Keratinocyte (primary cell): ENCODE measurements around the gene HSP90AB1. TPM values are rescaled to one million over a fixed set of nuclear protein-coding genes. Genes with fewer than 3 reads are reported as not detected.
A peak's percentile ranks its signal among the peaks of the same experiment; 100 is the strongest.

Experiments used
- DNase-seq: peaks from one replicate; pipeline ENCODE4 v3.0.0-alpha.2; 2011; ENCODE audit warnings: low read depth, missing footprints, low spot score
- FAIRE-seq: peaks from 2 replicates; lab custom pipeline; 2011; peaks lifted over from hg19 to GRCh38; lab: Jason Lieb, UNC
- H2AFZ ChIP-seq: 2 replicates; pipeline ENCODE4 v1.6.0; 2012; ENCODE audit warnings: low read length, control low read depth, inconsistent platforms; ENCODE audit not compliant: control insufficient read depth
- H3K27ac ChIP-seq: 2 replicates; pipeline ENCODE4 v1.5.1; 2011; ENCODE audit warnings: low read length; ENCODE audit not compliant: control insufficient read depth, insufficient read depth
- H3K27me3 ChIP-seq: 3 replicates; pipeline ENCODE4 v1.6.0; 2011; ENCODE audit warnings: low read length; ENCODE audit not compliant: control insufficient read depth, insufficient read depth; ENCODE audit errors: extremely low read depth
- H3K36me3 ChIP-seq, 2 experiments: 2 replicates in 1 of 2; 3 replicates in 1 of 2; pipeline ENCODE4 v1.5.1; 2011; ENCODE audit warnings: low read length in 2 of 2, mild to moderate bottlenecking in 1 of 2; ENCODE audit not compliant: control insufficient read depth in 2 of 2, insufficient read depth in 2 of 2; ENCODE audit errors: extremely low read depth in 1 of 2
- H3K4me1 ChIP-seq: 3 replicates; pipeline ENCODE4 v1.5.1; 2011; ENCODE audit warnings: low read length; ENCODE audit not compliant: control insufficient read depth, insufficient read depth; ENCODE audit errors: extremely low read depth
- H3K4me2 ChIP-seq: 3 replicates; pipeline ENCODE4 v1.6.0; 2011; ENCODE audit warnings: low read depth, low read length; ENCODE audit not compliant: control insufficient read depth, insufficient read depth; ENCODE audit errors: extremely low read depth
- H3K4me3 ChIP-seq, 3 experiments: fragments of 200-600 bp in 1 of 3; sonication (generic) in 1 of 3; 2 replicates in 2 of 3; 3 replicates in 1 of 3; pipeline ENCODE4 v1.5.1; 2011 to 2016; ENCODE audit warnings: low read length in 3 of 3, mild to moderate bottlenecking in 3 of 3, control low read depth in 2 of 3, inconsistent platforms in 1 of 3, low read depth in 1 of 3, mixed read lengths in 1 of 3, mixed run types in 1 of 3, moderate library complexity in 1 of 3; ENCODE audit not compliant: control insufficient read depth in 2 of 3, insufficient read depth in 2 of 3; ENCODE audit errors: extremely low read depth in 1 of 3
- H3K79me2 ChIP-seq: 2 replicates; pipeline ENCODE4 v1.6.0; 2012; ENCODE audit warnings: low read length; ENCODE audit not compliant: control insufficient read depth, insufficient read depth
- H3K9ac ChIP-seq: 3 replicates; pipeline ENCODE4 v1.6.0; 2011; ENCODE audit warnings: low read length; ENCODE audit not compliant: control insufficient read depth, insufficient read depth; ENCODE audit errors: extremely low read depth
- H3K9me1 ChIP-seq: 3 replicates; pipeline ENCODE4 v1.6.0; 2011; ENCODE audit warnings: low read length; ENCODE audit not compliant: control insufficient read depth, insufficient read depth; ENCODE audit errors: extremely low read depth
- H3K9me3 ChIP-seq: 2 replicates; pipeline ENCODE4 v1.5.1; 2012; ENCODE audit warnings: low read depth, low read length; ENCODE audit not compliant: control insufficient read depth
- H4K20me1 ChIP-seq: 3 replicates; pipeline ENCODE4 v1.6.0; 2011; ENCODE audit warnings: low read length; ENCODE audit not compliant: control insufficient read depth, insufficient read depth; ENCODE audit errors: extremely low read depth
- EZH2 ChIP-seq: IDR thresholded peaks from one replicate; pipeline ENCODE4 v1.6.1; 2012; ENCODE audit warnings: inconsistent platforms, mild to moderate bottlenecking, low read length, moderate library complexity
- dilution Hi-C: fragments of 300-500 bp; cut with MboI; formaldehyde crosslinking; loops from one replicate; pipeline ENCODE4 v1.7.0; 2020; ENCODE audit warnings: low sequenced_read_pairs; ENCODE audit not compliant: extremely low pct_ligation_motif_present
- polyA minus RNA-seq, 3 experiments: library from RNA; depleted of rRNA, polyadenylated mRNA; stranded (reverse); fragments of >200 nt; gene quantifications; 1 replicate in 1 of 3; 2 replicates in 1 of 3; 3 replicates in 1 of 3; pipeline ENCODE4 v1.2.3, GENCODE V29; 2011
- polyA plus RNA-seq, 5 experiments: library from polyadenylated mRNA; depleted of rRNA in 3 of 5; stranded (reverse) in 3 of 5; stranded (forward) in 1 of 5; unstranded in 1 of 5; fragments of >200 nt; gene quantifications; 1 replicate in 1 of 5; 2 replicates in 3 of 5; 3 replicates in 1 of 5; pipeline versions ENCODE4 v1.2.1 to v1.2.3, GENCODE V29; 2011 to 2012; ENCODE audit warnings: missing spikeins in 2 of 5, low read depth in 1 of 5, low replicate concordance in 1 of 5
- TF ChIP-seq, protein P1 (sequence below), 3 experiments: IDR thresholded peaks in 1 of 3; conservative IDR thresholded peaks in 1 of 3; optimal IDR thresholded peaks in 1 of 3; 2 replicates in 2 of 3; 3 replicates in 1 of 3; pipeline versions ENCODE3 to v1.5.1; 2011; ENCODE audit warnings: low read length in 3 of 3, mild to moderate bottlenecking in 3 of 3, moderate library complexity in 2 of 3, control low read depth in 1 of 3, inconsistent platforms in 1 of 3; ENCODE audit not compliant: insufficient read depth in 2 of 3; ENCODE audit errors: extremely low read depth in 1 of 3

HSP90AB1 gene
- 653 to 1,215 TPM (median 1,089 TPM) in 3 replicates for polyA plus RNA-seq
- polyA plus RNA-seq (2011; ENCODE audit: low read depth): 852 TPM
- 773 and 930 TPM in 2 replicates for polyA plus RNA-seq (2011; cell fraction: cytosol; rRNA removed)
- 1,009 and 1,163 TPM in 2 replicates for polyA plus RNA-seq (2011; cell fraction: nucleus; rRNA removed)
- polyA plus RNA-seq (2012; ENCODE audit: low replicate concordance): 801 and 914 TPM in 2 replicates
- polyA minus RNA-seq: 444 to 942 TPM (median 851 TPM) in 3 replicates
- 482 TPM for polyA minus RNA-seq (2011; cell fraction: cytosol; rRNA and poly(A)+ RNA removed)
- polyA minus RNA-seq (2011; cell fraction: nucleus; rRNA and poly(A)+ RNA removed): 369 and 581 TPM in 2 replicates

DNA sequence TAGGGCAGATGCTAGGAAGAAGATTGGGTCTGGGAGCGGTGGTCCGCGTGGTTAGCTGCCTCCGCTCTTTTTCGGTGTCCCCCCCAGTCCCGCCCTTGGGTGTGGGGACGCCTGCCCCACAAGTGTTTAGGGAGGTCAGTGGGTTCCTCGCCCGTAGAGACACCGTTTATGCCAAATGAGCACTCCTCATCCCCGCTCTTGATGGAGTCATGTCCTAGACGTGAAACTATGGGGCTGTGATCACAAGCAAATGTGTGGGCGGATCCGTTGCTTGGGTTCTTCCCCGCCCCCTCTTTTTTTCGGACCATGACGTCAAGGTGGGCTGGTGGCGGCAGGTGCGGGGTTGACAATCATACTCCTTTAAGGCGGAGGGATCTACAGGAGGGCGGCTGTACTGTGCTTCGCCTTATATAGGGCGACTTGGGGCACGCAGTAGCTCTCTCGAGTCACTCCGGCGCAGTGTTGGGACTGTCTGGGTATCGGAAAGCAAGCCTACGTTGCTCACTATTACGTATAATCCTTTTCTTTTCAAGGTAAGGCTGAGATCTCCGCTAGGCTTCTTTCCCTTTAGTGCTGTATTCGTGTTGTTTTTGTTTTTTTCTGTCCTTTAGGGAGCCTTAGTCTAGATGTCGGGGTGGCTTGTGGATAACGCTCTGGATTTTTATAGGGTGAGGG, at the start of gene HSP90AB1:
HSP90AB1 (plus strand) TSS at position 439 of the 675 bp plus-strand sequence. CDS start 1,529 bp downstream, outside the sequence.
- no peaks in the 10 kb centered on the region for H3K9me3 ChIP-seq
- peaks cover 5% of the 10 kb centered on the region for H3K9me1 ChIP-seq
- H3K4me2 ChIP-seq: peak within 1 kb of the TSS; percentile 96
- peak within 1 kb of the TSS; percentile 90 for H2AFZ ChIP-seq
- dilution Hi-C loops: no loop called here
- peak within 1 kb of the TSS; percentile 93 for H3K27ac ChIP-seq
- H3K9ac ChIP-seq: peak within 1 kb of the TSS; percentile 100
- H3K79me2 ChIP-seq: peaks cover 47% of the 10 kb centered on the region
- peak; percentile 73 for FAIRE-seq
- peak within 1 kb of the TSS; percentile 97 to 100 (median 99) for H3K4me3 ChIP-seq
- TF ChIP-seq, protein P1, sequence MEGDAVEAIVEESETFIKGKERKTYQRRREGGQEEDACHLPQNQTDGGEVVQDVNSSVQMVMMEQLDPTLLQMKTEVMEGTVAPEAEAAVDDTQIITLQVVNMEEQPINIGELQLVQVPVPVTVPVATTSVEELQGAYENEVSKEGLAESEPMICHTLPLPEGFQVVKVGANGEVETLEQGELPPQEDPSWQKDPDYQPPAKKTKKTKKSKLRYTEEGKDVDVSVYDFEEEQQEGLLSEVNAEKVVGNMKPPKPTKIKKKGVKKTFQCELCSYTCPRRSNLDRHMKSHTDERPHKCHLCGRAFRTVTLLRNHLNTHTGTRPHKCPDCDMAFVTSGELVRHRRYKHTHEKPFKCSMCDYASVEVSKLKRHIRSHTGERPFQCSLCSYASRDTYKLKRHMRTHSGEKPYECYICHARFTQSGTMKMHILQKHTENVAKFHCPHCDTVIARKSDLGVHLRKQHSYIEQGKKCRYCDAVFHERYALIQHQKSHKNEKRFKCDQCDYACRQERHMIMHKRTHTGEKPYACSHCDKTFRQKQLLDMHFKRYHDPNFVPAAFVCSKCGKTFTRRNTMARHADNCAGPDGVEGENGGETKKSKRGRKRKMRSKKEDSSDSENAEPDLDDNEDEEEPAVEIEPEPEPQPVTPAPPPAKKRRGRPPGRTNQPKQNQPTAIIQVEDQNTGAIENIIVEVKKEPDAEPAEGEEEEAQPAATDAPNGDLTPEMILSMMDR (optimal IDR thresholded peaks at IDR 0.05 in 1 of 3, IDR thresholded peaks at IDR 0.05 in 1 of 3, conservative IDR thresholded peaks at IDR 0.05 in 1 of 3; ENCODE audit: extremely low read depth in 1 of 3, insufficient read depth in 2 of 3, low read length in 3 of 3): no peak
- TF ChIP-seq EZH2: no peak
- DNase-seq: peak; percentile 99
- H3K36me3 ChIP-seq: peaks cover 26 to 33% of the 10 kb centered on the region in 2 experiments
- H3K4me1 ChIP-seq: peaks cover 19% of the 10 kb centered on the region
- no peaks in the 10 kb centered on the region for H3K27me3 ChIP-seq
- H4K20me1 ChIP-seq: peaks cover 39% of the 10 kb centered on the region

DNA sequence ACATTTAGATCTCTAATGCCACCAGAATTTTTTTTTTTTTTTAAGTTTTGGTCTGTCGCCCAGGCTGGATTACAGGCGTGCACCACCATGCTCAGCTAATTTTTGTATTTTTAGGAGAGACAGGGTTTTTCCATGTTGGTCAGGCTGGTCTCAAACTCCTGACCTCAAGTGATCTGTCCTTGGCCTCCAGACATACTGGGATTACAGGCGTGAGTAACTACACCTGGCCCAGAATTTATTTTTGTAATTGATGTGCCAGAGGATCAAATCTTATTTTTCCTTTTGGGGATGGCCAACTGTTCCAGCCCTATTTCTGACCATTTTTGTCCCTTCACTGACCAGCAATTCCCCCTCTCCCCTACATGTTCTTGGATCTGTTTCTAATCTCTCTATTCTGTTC, 48.2 kb upstream of the HSP90AB1 start:
- no peak overlapping the region for H3K27ac ChIP-seq
- no peak overlapping the region for H2AFZ ChIP-seq
- FAIRE-seq (no peak), DNase-seq (no peak)
- H3K27me3 ChIP-seq: no peaks in the 10 kb centered on the region
- H3K4me1 ChIP-seq: peaks cover 27% of the 10 kb centered on the region
- H3K9me3 ChIP-seq: no peaks in the 10 kb centered on the region
- no peak for TF ChIP-seq EZH2
- TF ChIP-seq, protein P1 (optimal IDR thresholded peaks at IDR 0.05 in 1 of 3, IDR thresholded peaks at IDR 0.05 in 1 of 3, conservative IDR thresholded peaks at IDR 0.05 in 1 of 3; ENCODE audit: extremely low read depth in 1 of 3, insufficient read depth in 2 of 3, low read length in 3 of 3): no peak
- H3K36me3 ChIP-seq: no peaks in the 10 kb centered on the region
- H3K4me3 ChIP-seq: no peak overlapping the region
- H3K9me1 ChIP-seq: no peaks in the 10 kb centered on the region
- no peak overlapping the region for H3K4me2 ChIP-seq
- no peaks in the 10 kb centered on the region for H3K79me2 ChIP-seq
- dilution Hi-C loops: no loop called here
- H4K20me1 ChIP-seq: no peaks in the 10 kb centered on the region
- H3K9ac ChIP-seq: no peak overlapping the region
